Activated naive CD4-positive, alpha-beta T cell treated with anti-CD3 and anti-CD28 coated beads, Interleukin-2, amount 10 ng/mL, durations not matched to agents 7 days and 5 days (primary cell): ENCODE data around the gene NFE2L3.
A peak's percentile ranks its signal among the peaks of the same experiment; 100 is the strongest.
"Not testable (repeated sequence)": the region's sequence is repeated elsewhere in the genome, so short reads cannot be mapped to it uniquely, and the experiment has no call there.

Source experiments
- CTCF ChIA-PET: fragments of 350-600 bp; sonication (Branson Sonifier 250); formaldehyde crosslinking; loops from one replicate; lab custom pipeline; 2021; ENCODE audit warnings: antibody characterized with exemption; lab: Charles Lee
- DNase-seq: peaks from one replicate; pipeline ENCODE4 v3.0.0-alpha.2; 2020
- H3K27ac Mint-ChIP-seq: one replicate; pipeline ENCODE4 v1.8.0; 2021; ENCODE audit warnings: mild to moderate bottlenecking, moderate library complexity, mixed read lengths
- H3K27me3 Mint-ChIP-seq: one replicate; pipeline ENCODE4 v1.8.0; 2021; ENCODE audit warnings: mild to moderate bottlenecking, mixed read lengths
- H3K36me3 Mint-ChIP-seq: one replicate; pipeline ENCODE4 v1.8.0; 2021; ENCODE audit warnings: mixed read lengths
- H3K4me1 Mint-ChIP-seq: one replicate; pipeline ENCODE4 v1.8.0; 2021; ENCODE audit warnings: mixed read lengths
- H3K4me3 Mint-ChIP-seq: one replicate; pipeline ENCODE4 v1.8.0; 2021; ENCODE audit warnings: mild to moderate bottlenecking, moderate library complexity, mixed read lengths
- H3K9me3 Mint-ChIP-seq: one replicate; pipeline ENCODE4 v1.8.0; 2021; ENCODE audit warnings: mixed read lengths

The NFE2L3 gene

DNA sequence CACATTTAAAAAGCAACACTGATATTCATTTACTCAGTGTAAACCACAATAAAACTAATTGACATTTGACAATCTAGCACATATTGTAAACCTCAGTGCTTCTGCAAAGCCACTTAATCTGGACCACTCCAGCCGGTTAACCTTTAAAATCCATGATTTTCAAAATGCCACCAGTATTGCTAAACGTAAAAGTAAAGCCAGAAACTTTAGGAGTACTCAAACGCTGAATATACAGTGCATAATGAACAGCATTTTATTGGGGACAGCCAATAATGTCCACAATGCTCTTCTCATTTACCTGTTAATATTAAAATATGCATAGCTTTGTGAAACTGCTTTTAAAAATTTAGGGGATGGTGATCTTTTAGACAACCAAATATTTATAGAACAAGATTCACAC lies 37.7 kb downstream of the NFE2L3 start:
- no peaks in the 10 kb centered on the region for H3K27me3 Mint-ChIP-seq
- CTCF ChIA-PET: interaction anchor here (1.2 to 7.5 kb wide), 4 partner anchors 9 to 111 kb away, joined by 3 to 41 read pairs (median 6); partner anchors contain the start of gene CBX3
- no peak overlapping the region for H3K27ac Mint-ChIP-seq
- peaks cover 95% of the 10 kb centered on the region for H3K4me1 Mint-ChIP-seq
- no peak overlapping the region for H3K4me3 Mint-ChIP-seq
- DNase-seq: no peak
- no peaks in the 10 kb centered on the region for H3K9me3 Mint-ChIP-seq
- peaks cover 88% of the 10 kb centered on the region for H3K36me3 Mint-ChIP-seq

GRCh38 chr7:26190417-26190869 lies 38.4 kb downstream of the NFE2L3 start:
- H3K27me3 Mint-ChIP-seq: no peaks in the 10 kb centered on the region
- CTCF ChIA-PET: interaction anchor here (0.9 kb wide), 1 partner anchor 35 kb away, joined by 3 read pairs; no protein-coding TSS in a partner anchor
- peaks cover 85% of the 10 kb centered on the region for H3K36me3 Mint-ChIP-seq
- no peak overlapping the region for H3K4me3 Mint-ChIP-seq
- DNase-seq: no peak
- no peaks in the 10 kb centered on the region for H3K9me3 Mint-ChIP-seq
- peak overlapping the region; percentile 58 for H3K27ac Mint-ChIP-seq
- peaks cover 94% of the 10 kb centered on the region for H3K4me1 Mint-ChIP-seq

DNA sequence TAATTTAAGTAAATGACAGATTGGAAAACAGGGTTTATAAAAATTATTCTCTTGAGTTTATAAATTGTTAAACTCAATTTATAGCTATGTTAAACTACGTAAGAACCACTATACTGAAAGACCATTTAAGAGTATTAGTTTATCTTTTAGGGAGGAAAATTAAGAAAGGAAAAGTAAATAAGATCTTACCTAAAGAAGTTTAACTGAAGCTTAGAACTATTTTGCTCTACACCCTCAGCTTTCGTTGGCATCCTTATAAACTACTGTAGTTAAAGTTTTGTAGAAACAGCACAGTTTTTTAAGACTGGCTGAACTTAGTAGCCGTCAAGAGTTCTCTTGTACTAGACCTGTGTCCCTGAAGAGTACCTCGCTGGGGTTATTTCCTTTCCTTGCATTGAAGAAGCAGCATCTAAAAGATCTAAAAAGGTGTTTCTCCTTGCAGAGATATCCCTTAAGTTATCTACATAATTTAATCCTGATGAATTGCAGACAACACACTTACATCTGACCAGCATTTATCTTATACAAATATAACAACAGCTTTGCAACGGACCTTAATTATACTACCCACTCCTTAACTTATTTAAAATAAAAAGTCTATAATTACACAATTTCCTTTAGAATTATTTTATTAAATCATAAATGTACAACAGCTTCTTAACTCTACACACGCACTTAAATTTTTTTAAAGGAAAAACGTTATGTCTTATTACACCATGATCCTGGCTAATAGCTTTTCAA lies 39.4 kb downstream of the NFE2L3 start:
- DNase-seq: no peak
- CTCF ChIA-PET: interaction anchor here (0.8 to 2.2 kb wide), 5 partner anchors 8 to 107 kb away, joined by 3 to 15 read pairs (median 3); no protein-coding TSS in a partner anchor
- H3K36me3 Mint-ChIP-seq: peaks cover 88% of the 10 kb centered on the region
- peak overlapping the region; percentile 33 for H3K27ac Mint-ChIP-seq
- H3K27me3 Mint-ChIP-seq: no peaks in the 10 kb centered on the region
- H3K9me3 Mint-ChIP-seq: no peaks in the 10 kb centered on the region
- no peak overlapping the region for H3K4me3 Mint-ChIP-seq
- H3K4me1 Mint-ChIP-seq: peaks cover 96% of the 10 kb centered on the region

GRCh38 chr7:26191974-26192479 lies 40.0 kb downstream of the NFE2L3 start:
- CTCF ChIA-PET: interaction anchor here (0.9 to 2.2 kb wide), 5 partner anchors 12 to 173 kb away, joined by 3 to 15 read pairs (median 4); no protein-coding TSS in a partner anchor
- Mint-ChIP-seq H3K9me3 (no peaks in the 10 kb centered on the region), H3K4me1 (peaks cover 96% of the 10 kb centered on the region), H3K4me3 (no peak overlapping the region), H3K27me3 (no peaks in the 10 kb centered on the region), H3K36me3 (peaks cover 91% of the 10 kb centered on the region), H3K27ac (peak overlapping the region; percentile 78)
- DNase-seq: no peak

- CTCF ChIA-PET: interaction anchor here (0.9 to 2.2 kb wide), 4 partner anchors 92 to 177 kb away, joined by 4 to 15 read pairs (median 6); no protein-coding TSS in a partner anchor
- no peaks in the 10 kb centered on the region for H3K9me3 Mint-ChIP-seq
- H3K4me1 Mint-ChIP-seq: peaks cover 96% of the 10 kb centered on the region
These were observed 40.6 kb downstream of the NFE2L3 start for GRCh38 chr7:26192485-26193087.

DNA sequence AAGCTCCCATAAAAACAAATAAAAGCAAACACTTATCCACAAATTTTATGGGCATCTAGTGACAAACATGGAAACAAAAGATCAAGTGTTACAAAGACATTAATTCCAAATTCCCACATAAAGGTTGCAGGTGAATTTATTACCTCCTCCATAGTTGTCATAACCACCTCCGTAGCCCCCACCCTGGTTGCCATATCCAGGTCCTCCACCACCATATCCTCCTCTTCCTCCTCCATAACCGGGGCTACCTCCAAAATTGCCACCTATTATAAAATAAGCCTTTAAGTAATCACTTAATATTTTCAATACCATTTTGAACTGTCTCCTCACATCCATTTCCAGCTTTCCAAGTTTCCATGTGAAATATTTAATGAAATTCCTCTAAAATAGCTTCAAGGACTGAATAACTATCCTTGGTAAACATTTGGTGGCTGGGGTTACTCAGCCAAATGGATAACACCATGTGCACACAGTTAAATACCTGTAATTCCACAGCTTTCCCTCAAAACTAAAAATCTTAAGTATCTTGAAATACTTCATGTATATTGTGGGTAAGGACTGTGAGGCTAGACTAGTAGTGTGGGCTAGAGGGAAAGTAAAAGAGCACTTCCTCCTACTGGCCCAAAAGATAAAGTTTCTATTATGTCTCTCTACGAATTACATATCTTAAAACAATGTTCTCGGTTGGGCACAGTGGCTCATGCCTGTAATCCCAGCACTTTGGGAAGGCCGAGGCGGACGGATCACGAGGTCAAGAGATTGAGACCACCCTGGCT lies 41.6 kb downstream of the NFE2L3 start:
- peaks cover 86% of the 10 kb centered on the region for H3K4me1 Mint-ChIP-seq
- H3K9me3 Mint-ChIP-seq: no peaks in the 10 kb centered on the region
- peak overlapping the region; percentile 85 for H3K27ac Mint-ChIP-seq
- no peak for DNase-seq
- peaks cover 91% of the 10 kb centered on the region for H3K36me3 Mint-ChIP-seq
- H3K4me3 Mint-ChIP-seq: peak overlapping the region; percentile 52
- no peaks in the 10 kb centered on the region for H3K27me3 Mint-ChIP-seq
- CTCF ChIA-PET: interaction anchor here (0.7 to 5.3 kb wide), 4 partner anchors 91 to 176 kb away, joined by 3 to 52 read pairs (median 6); no protein-coding TSS in a partner anchor

More at GRCh38 chr7:26192485-26193087, 40.6 kb downstream of the NFE2L3 start:
- Mint-ChIP-seq H3K4me3 (no peak overlapping the region), H3K36me3 (peaks cover 91% of the 10 kb centered on the region), H3K27ac (peak overlapping the region; percentile 78), H3K27me3 (no peaks in the 10 kb centered on the region)
- DNase-seq: no peak

- Mint-ChIP-seq H3K4me1 (peaks cover 74% of the 10 kb centered on the region), H3K36me3 (peaks cover 91% of the 10 kb centered on the region), H3K27ac (peak overlapping the region; percentile 85), H3K4me3 (peak overlapping the region; percentile 52)
- CTCF ChIA-PET: interaction anchor here (0.6 to 5.3 kb wide), 3 partner anchors 43 to 171 kb away, joined by 4 to 52 read pairs (median 5); partner anchors contain the start of gene NFE2L3
- H3K9me3 Mint-ChIP-seq, DNase-seq, H3K27me3 Mint-ChIP-seq: not testable (repeated sequence)
These were observed 42.8 kb downstream of the NFE2L3 start for GRCh38 chr7:26194764-26195163.

- Mint-ChIP-seq H3K36me3 (peaks cover 90% of the 10 kb centered on the region), H3K4me3 (peak overlapping the region; percentile 77), H3K27me3 (peaks cover 6% of the 10 kb centered on the region), H3K4me1 (peaks cover 72% of the 10 kb centered on the region), H3K9me3 (no peaks in the 10 kb centered on the region), H3K27ac (peak overlapping the region; percentile 69)
- no peak for DNase-seq
- CTCF ChIA-PET: interaction anchor here (0.6 to 5.3 kb wide), 3 partner anchors 43 to 170 kb away, joined by 4 to 52 read pairs (median 5); partner anchors contain the start of gene NFE2L3
These were observed 43.2 kb downstream of the NFE2L3 start for GRCh38 chr7:26195182-26195581.

GRCh38 chr7:26195867-26196657 lies 44.1 kb downstream of the NFE2L3 start:
- H3K27me3 Mint-ChIP-seq: peaks cover 15% of the 10 kb centered on the region

GRCh38 chr7:26197153-26198115 lies 45.4 kb downstream of the NFE2L3 start:
- H3K27me3 Mint-ChIP-seq: peaks cover 15% of the 10 kb centered on the region
- no peaks in the 10 kb centered on the region for H3K9me3 Mint-ChIP-seq
- peak overlapping the region; percentile 100 for H3K27ac Mint-ChIP-seq
- CTCF ChIA-PET: interaction anchor here (0.6 to 5.3 kb wide), 13 partner anchors 8 to 304 kb away, joined by 3 to 52 read pairs (median 5); partner anchors contain the start of genes NFE2L3 and SNX10
- peaks cover 73% of the 10 kb centered on the region for H3K36me3 Mint-ChIP-seq
- peak overlapping the region; percentile 99 for H3K4me3 Mint-ChIP-seq
- DNase-seq: no peak
- H3K4me1 Mint-ChIP-seq: peaks cover 51% of the 10 kb centered on the region

More at GRCh38 chr7:26195867-26196657, 44.1 kb downstream of the NFE2L3 start:
- Mint-ChIP-seq H3K27ac (peak overlapping the region; percentile 68), H3K9me3 (no peaks in the 10 kb centered on the region), H3K36me3 (peaks cover 85% of the 10 kb centered on the region), H3K4me3 (peak overlapping the region; percentile 77), H3K4me1 (peaks cover 63% of the 10 kb centered on the region)
- CTCF ChIA-PET: interaction anchor here (1.2 to 5.3 kb wide), 7 partner anchors 8 to 169 kb away, joined by 3 to 52 read pairs (median 11); no protein-coding TSS in a partner anchor
- DNase-seq: no peak

DNA sequence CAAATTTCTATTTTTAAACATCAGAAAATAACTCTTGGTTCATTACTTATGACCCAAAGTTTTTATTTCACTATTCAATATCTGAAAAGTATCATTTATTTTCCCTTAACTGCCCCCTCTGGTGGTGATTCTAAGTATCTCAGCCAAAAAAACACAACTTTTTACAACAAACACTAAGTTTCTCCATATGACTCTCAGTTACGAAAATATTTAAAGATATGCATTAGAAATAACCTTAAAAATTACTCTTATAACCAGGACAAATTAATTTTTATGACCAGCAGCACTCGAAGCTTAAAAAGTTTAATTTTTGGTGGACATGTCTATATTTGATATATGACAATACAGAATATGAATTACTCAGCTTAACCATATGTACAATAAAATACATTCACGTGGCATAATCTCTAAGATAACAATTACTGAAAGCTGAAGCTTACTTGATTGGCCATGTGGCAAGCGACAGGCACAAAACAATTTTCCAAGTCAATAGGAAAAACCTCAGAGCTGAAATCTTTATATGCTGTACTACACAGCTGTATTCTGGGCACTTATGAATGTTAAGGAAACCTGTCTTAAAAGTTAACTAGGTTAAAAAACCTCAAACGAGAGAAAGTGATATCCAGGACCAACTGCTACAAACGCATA lies 46.3 kb downstream of the NFE2L3 start:
- Mint-ChIP-seq H3K4me3 (peak overlapping the region; percentile 99), H3K4me1 (peaks cover 47% of the 10 kb centered on the region), H3K9me3 (no peaks in the 10 kb centered on the region), H3K27ac (peak overlapping the region; percentile 100), H3K36me3 (peaks cover 71% of the 10 kb centered on the region), H3K27me3 (peaks cover 15% of the 10 kb centered on the region)
- DNase-seq: no peak
- CTCF ChIA-PET: interaction anchor here (0.6 to 5.3 kb wide), 16 partner anchors 9 to 305 kb away, joined by 3 to 52 read pairs (median 5); partner anchors contain the start of genes NFE2L3 and SNX10
